OCI-M1 (cell line): ENCODE results near the gene SPACDR.

ENCODE experiments used
- DNase-seq: peaks from one replicate; lab custom pipeline; 2025; lab: John Stamatoyannopoulos, UW

Gene SPACDR

DNA sequence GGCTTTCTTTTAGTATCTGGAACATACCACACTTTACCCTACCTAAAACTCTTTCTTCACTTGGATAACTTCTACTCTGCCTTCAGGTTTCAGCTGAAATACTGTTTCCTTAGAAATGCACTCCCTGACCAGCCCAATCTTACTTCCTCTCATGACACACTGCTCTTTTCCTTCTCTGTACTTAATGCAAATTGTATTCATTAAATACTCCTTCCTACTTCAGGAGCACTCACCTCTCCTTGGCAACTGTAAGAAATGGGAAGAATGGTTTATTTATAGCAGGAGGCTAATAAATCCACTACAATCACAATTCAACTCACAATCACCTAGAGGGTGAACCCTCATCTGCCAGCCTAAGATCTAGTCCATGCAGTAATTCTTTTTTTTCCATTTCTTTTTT, 50.7 kb downstream of the SPACDR start:
- no peak for DNase-seq

DNA sequence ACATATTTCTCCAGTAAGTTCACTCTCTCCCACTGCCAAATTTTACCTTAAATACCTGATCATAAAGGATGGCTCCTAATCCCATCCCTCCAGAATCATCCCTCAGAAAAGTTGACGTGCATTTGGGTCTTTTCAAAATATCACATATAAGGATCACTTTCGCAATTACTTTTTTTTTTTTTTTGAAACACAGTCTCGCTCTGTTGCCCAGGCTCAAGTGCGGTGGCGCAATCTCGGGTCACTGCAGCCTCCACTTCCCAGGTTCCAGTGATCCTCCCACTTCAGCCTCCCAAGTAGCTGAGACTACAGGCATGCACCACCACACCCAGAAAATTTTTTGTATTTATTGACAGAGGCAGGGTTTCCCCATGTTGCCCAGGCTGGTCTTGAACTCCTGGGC, 53.0 kb downstream of the SPACDR start:
- DNase-seq, result no peak

DNA sequence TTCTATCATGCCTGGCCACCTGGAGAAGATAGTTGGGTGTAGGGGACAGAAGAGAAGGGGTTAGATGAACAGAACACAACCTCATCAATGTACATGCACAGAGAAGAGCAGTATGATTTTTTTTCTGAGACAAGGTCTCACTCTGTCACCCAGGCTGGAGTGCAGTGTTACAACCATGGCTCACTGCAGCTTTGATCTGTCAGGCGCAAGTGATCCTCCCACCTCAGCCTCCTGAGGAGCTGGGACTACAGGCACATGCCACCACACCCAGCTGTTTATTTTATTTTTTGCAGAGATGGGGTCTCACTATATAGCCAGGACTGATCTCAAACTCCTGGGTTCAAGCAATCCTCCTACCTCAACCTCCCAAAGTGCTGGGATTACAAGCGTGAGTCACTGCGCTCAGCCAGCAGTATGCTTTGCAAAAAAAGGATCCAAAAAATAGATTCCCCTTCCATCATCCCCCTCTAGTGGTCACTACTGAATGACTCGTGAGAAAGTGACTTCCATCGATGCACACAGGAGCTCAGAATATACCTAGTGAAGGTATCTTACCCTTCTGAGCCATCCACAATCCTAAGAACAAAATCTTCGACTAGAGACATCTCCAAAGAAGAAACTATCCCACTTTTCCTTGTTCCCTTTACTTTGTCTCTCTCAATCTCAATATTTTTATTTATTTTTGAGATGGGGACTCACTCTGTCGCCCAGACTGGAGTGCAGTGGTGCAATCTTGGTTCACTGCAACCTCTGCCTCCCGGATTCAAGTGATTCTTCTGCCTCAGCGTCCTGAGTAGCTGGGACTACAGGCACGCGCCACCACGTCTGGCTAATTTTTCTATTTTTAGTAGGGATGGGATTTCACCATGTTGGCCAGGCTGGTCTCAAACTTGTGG, 56.5 kb downstream of the SPACDR start:
- peak; percentile 90 for DNase-seq

DNA sequence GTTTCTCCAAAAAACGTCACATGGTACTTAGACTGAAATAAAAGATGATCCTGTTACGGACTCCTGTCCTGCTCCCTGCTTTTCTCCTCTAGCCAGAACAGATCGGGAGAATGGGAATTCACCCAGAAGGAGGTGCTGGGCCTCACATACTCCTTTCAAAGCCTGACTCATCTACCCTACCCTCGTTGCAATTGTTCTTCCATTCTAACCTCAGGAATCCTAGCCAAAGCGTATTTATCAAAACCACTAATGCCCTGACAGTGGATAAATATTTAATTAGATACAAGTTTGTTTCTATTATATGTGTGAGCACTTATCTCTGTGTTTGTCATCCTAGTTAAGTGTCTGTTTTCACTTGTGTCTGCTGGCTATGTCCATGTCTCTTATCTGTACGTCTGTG, 57.3 kb downstream of the SPACDR start:
- no peak for DNase-seq
